Adipocyte (in vitro differentiated cells): ENCODE data around the gene ADGRF1.
"Not testable (repeated sequence)": the region's sequence is repeated elsewhere in the genome, so short reads cannot be mapped to it uniquely, and the experiment has no call there.

Experiments
- DNase-seq: peaks from one replicate; pipeline ENCODE4 v3.0.0-alpha.2; 2015; ENCODE audit warnings: low read depth
- H3K27me3 ChIP-seq: replicated peaks from 2 replicates; pipeline ENCODE4 v1.7.0; 2013; ENCODE audit warnings: mild to moderate bottlenecking, low read length, moderate library complexity; ENCODE audit not compliant: control insufficient read depth, insufficient read depth
- H3K36me3 ChIP-seq: 2 replicates; pipeline ENCODE4 v1.7.0; 2013; ENCODE audit warnings: low read length, mild to moderate bottlenecking, moderate library complexity; ENCODE audit not compliant: control insufficient read depth, insufficient read depth, severe bottlenecking
- H3K4me1 ChIP-seq: 2 replicates; pipeline ENCODE4 v1.7.0; 2013; ENCODE audit warnings: mild to moderate bottlenecking, low read length, moderate library complexity; ENCODE audit not compliant: control insufficient read depth, insufficient read depth
- H3K4me3 ChIP-seq: 2 replicates; pipeline ENCODE4 v1.7.0; 2013; ENCODE audit warnings: mild to moderate bottlenecking, low read length, moderate library complexity
- H3K9ac ChIP-seq: 2 replicates; pipeline ENCODE4 v1.7.0; 2013; ENCODE audit warnings: mild to moderate bottlenecking, low read length, moderate library complexity
- H3K9me3 ChIP-seq: 2 replicates; pipeline ENCODE4 v1.7.0; 2013; ENCODE audit warnings: mild to moderate bottlenecking, low read length, moderate library complexity; ENCODE audit not compliant: control insufficient read depth

ADGRF1 gene

GRCh38 chr6:47061309-47062300 is 19.5 kb upstream of the ADGRF1 start:
- Histone ChIP-seq H3K9me3 (peaks cover 3% of the 10 kb centered on the region), H3K27me3 (no peaks in the 10 kb centered on the region), H3K36me3 (no peaks in the 10 kb centered on the region), H3K4me1 (no peaks in the 10 kb centered on the region), H3K4me3 (no peak overlapping the region), H3K9ac (no peak overlapping the region)
- DNase-seq = no peak

DNA sequence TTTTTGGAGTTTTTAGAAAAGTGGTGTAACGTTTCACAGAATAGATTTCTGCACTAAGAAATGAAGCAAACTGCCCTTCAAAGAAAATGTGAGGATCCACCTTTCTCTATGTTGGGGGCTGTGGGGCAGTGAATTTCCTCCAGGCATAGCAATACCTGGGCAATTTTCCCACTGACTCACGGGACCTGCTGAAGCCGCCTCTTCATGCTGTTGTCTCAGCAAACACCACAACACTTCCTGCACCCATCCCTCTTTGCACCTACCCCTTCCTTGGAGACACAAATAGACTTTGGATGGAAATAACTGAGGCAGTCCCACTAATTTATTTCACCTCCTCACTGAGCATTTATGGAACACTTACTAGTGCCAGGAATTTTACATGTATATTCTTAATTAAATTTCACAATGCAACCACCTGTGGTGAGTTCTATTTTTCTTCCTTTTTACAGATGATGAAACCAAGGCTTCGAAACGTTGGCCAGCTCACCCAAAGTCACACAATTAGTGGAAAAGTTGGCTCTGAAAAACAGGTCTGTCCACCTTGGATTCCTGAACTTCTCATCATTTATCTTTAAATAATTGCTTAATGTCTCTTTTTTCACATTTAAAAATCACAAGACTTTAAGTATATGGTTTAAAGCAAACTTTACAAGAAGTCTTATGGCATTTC is 17.2 kb upstream of the ADGRF1 start:
- H3K27me3 ChIP-seq = no peaks in the 10 kb centered on the region
- peaks cover 3% of the 10 kb centered on the region for H3K9me3 ChIP-seq
- H3K4me1 ChIP-seq = no peaks in the 10 kb centered on the region
- H3K4me3 ChIP-seq = no peak overlapping the region
- H3K36me3 ChIP-seq = no peaks in the 10 kb centered on the region
- DNase-seq = no peak
- H3K9ac ChIP-seq = no peak overlapping the region

- H3K4me1 ChIP-seq = no peaks in the 10 kb centered on the region
- no peak overlapping the region for H3K9ac ChIP-seq
- no peaks in the 10 kb centered on the region for H3K27me3 ChIP-seq
- no peak for DNase-seq
- H3K4me3 ChIP-seq = no peak overlapping the region
- H3K36me3 ChIP-seq = no peaks in the 10 kb centered on the region
- no peaks in the 10 kb centered on the region for H3K9me3 ChIP-seq
These were observed 15.9 kb upstream of the ADGRF1 start for GRCh38 chr6:47057830-47058540.

- Histone ChIP-seq H3K4me3 (no peak overlapping the region), H3K9ac (no peak overlapping the region), H3K36me3 (no peaks in the 10 kb centered on the region), H3K4me1 (no peaks in the 10 kb centered on the region), H3K9me3 (no peaks in the 10 kb centered on the region), H3K27me3 (no peaks in the 10 kb centered on the region)
- DNase-seq = no peak
These were observed 14.7 kb upstream of the ADGRF1 start for GRCh38 chr6:47056832-47057231.

DNA sequence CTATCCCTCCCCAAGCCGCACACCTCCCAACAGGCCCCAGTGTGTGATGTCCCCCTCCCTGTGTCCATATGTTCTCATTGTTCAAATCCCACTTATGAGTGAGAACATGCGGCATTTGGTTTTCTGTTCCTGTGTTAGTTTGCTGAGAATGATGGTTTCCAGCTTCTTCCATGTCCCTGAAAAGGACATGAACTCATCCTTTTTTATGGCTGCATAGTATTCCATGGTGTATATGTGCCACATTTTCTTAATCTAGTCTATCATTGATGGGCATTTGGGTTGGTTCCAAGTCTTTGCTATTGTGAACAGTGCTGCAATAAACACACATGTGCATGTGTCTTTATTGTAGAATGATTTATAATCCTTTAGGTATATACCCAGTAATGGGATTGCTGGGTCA is 12.2 kb upstream of the ADGRF1 start:
- not testable (repeated sequence) for H3K9me3 ChIP-seq, DNase-seq, H3K4me1 ChIP-seq, H3K4me3 ChIP-seq, H3K36me3 ChIP-seq, H3K9ac ChIP-seq, H3K27me3 ChIP-seq

DNA sequence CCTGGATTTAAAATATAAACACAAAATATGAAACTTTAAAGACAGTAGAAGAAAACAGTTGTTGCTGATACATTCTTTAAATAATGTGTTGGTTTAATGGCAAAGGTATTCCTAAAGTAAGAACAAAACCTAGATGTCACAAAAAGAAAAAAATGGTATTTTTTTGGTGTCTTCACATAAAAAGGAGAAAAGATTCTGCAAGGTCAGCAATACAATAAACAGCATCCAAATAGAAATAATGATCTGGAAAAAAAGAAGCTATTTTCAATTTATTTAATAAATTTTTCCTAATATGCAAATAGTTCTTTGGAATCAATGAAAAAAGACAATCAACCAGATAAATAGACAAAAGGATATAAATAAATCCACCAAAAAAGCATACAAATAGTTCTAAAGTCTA is 6.5 kb upstream of the ADGRF1 start:
- H3K4me1 ChIP-seq = no peaks in the 10 kb centered on the region
- no peak for DNase-seq
- H3K27me3 ChIP-seq = no peaks in the 10 kb centered on the region
- no peak overlapping the region for H3K4me3 ChIP-seq
- no peaks in the 10 kb centered on the region for H3K9me3 ChIP-seq
- no peaks in the 10 kb centered on the region for H3K36me3 ChIP-seq
- no peak overlapping the region for H3K9ac ChIP-seq

- Histone ChIP-seq H3K27me3 (no peaks in the 10 kb centered on the region), H3K4me3 (no peak overlapping the region)
- DNase-seq = peak; percentile 85
These were observed 5.6 kb upstream of the ADGRF1 start for GRCh38 chr6:47047479-47048407.

GRCh38 chr6:47047097-47047478 is 5.0 kb upstream of the ADGRF1 start:
- Histone ChIP-seq H3K4me3 (no peak overlapping the region), H3K9ac (no peak overlapping the region), H3K4me1 (no peaks in the 10 kb centered on the region), H3K9me3 (no peaks in the 10 kb centered on the region), H3K27me3 (no peaks in the 10 kb centered on the region), H3K36me3 (no peaks in the 10 kb centered on the region)
- DNase-seq = no peak

More at GRCh38 chr6:47047479-47048407, 5.6 kb upstream of the ADGRF1 start:
- Histone ChIP-seq H3K9ac (no peak overlapping the region), H3K4me1 (no peaks in the 10 kb centered on the region), H3K36me3 (no peaks in the 10 kb centered on the region), H3K9me3 (no peaks in the 10 kb centered on the region)

DNA sequence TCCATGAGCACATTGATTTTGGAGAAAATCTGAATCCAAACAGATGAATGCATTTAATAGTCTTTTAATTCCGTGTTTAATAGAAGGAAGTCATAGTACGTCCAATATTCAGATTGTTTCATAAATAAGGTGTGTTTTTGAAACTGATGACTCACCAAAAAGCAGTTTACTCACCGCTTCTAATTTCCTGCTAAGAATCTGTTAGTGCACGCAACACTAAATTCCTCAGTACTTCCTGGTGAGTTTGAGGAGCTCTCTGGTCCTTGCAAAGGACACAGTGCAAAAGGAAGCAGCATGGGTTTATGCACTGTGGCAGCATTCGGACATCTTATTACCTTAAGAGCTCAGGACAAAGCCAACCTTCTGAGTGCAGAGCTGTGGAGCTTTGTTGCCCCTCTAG is 2.3 kb upstream of the ADGRF1 start:
- no peaks in the 10 kb centered on the region for H3K27me3 ChIP-seq
- no peak for DNase-seq
- peaks cover 4% of the 10 kb centered on the region for H3K4me1 ChIP-seq
- H3K9me3 ChIP-seq = no peaks in the 10 kb centered on the region
- H3K4me3 ChIP-seq = no peak overlapping the region
- no peaks in the 10 kb centered on the region for H3K36me3 ChIP-seq
- no peak overlapping the region for H3K9ac ChIP-seq

GRCh38 chr6:47043286-47043685 is 1.2 kb upstream of the ADGRF1 start:
- H3K27me3 ChIP-seq = no peaks in the 10 kb centered on the region
- H3K4me3 ChIP-seq = no peak overlapping the region
- no peaks in the 10 kb centered on the region for H3K9me3 ChIP-seq
- H3K9ac ChIP-seq = no peak overlapping the region
- no peak for DNase-seq
- H3K36me3 ChIP-seq = no peaks in the 10 kb centered on the region
- peaks cover 4% of the 10 kb centered on the region for H3K4me1 ChIP-seq
